ENCODE data around the gene STX3. TPM values are rescaled to one million over a fixed set of nuclear protein-coding genes. Genes with fewer than 3 reads are reported as not detected.

The STX3 gene
- total and polyA plus RNA-seq, 2 donors (not counting 3 experiments of a cell fraction or from before 2014, with no cell fraction given), result 40.3 to 49.7 TPM

DNA sequence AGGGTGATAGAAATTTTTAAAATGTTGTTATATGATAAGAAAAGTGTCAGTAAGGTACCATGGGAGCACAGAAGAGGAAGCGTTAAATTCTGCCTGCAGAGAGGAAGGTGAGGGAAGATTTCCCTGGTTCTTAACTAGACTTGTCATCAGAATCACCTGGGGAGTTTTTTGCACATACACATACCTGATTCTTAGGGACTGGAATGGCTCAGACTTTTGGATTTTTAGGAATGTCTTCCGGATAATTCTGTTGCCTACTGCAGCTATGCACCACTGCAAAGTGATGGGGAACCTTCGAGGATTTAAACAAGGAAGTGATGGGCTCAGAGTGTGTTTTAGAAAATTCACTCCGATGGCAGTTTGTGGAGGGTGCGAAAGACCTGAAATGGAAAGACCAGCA lies 21.9 kb downstream of the STX3 start:
- H4K20me1 ChIP-seq (replicated peaks; ENCODE audit: control insufficient read depth, extremely low read depth, insufficient read depth, low read length), result no peaks in the 10 kb centered on the region
- H3K27me3 ChIP-seq (ENCODE audit: control insufficient read depth in 2 of 2, insufficient read depth in 2 of 2, low read length in 2 of 2), result no peaks in the 10 kb centered on the region
- no peaks in the 10 kb centered on the region for H3K9me1 ChIP-seq (replicated peaks; ENCODE audit: control insufficient read depth, extremely low read depth, insufficient read depth, low read length)
- TF ChIP-seq, protein P1, sequence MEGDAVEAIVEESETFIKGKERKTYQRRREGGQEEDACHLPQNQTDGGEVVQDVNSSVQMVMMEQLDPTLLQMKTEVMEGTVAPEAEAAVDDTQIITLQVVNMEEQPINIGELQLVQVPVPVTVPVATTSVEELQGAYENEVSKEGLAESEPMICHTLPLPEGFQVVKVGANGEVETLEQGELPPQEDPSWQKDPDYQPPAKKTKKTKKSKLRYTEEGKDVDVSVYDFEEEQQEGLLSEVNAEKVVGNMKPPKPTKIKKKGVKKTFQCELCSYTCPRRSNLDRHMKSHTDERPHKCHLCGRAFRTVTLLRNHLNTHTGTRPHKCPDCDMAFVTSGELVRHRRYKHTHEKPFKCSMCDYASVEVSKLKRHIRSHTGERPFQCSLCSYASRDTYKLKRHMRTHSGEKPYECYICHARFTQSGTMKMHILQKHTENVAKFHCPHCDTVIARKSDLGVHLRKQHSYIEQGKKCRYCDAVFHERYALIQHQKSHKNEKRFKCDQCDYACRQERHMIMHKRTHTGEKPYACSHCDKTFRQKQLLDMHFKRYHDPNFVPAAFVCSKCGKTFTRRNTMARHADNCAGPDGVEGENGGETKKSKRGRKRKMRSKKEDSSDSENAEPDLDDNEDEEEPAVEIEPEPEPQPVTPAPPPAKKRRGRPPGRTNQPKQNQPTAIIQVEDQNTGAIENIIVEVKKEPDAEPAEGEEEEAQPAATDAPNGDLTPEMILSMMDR (IDR thresholded peaks at IDR 0.05; ENCODE audit: extremely low read depth in 1 of 2, insufficient read depth in 1 of 2, low read depth in 1 of 2, low read length in 2 of 2), result no peak
- no peak for TF ChIP-seq MYC (IDR thresholded peaks at IDR 0.05; ENCODE audit: low read depth, low read length)
- TF ChIP-seq POLR2A (IDR thresholded peaks at IDR 0.05; ENCODE audit: low read depth, low read length), result no peak
- TF ChIP-seq POLR2AphosphoS5 (IDR thresholded peaks at IDR 0.05; ENCODE audit: insufficient read depth, low read depth, low read length), result no peak
- no peak for TF ChIP-seq GATA2 (IDR thresholded peaks at IDR 0.05; ENCODE audit: insufficient read depth, insufficient read length, low read depth, low read length)
- no peak for TF ChIP-seq FOS (IDR thresholded peaks at IDR 0.05; ENCODE audit: borderline replicate concordance, insufficient read depth, low read length)
- TF ChIP-seq JUN (IDR thresholded peaks at IDR 0.05; ENCODE audit: borderline replicate concordance, insufficient read depth, insufficient read length, low read depth), result no peak
- TF ChIP-seq EZH2 (IDR thresholded peaks at IDR 0.05; ENCODE audit: borderline replicate concordance, low read depth, low read length, severe bottlenecking), result no peak
- TF ChIP-seq, protein P2, sequence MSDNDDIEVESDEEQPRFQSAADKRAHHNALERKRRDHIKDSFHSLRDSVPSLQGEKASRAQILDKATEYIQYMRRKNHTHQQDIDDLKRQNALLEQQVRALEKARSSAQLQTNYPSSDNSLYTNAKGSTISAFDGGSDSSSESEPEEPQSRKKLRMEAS (IDR thresholded peaks at IDR 0.05; ENCODE audit: insufficient read depth, insufficient read length), result no peak
- no peak overlapping the region for H3K9ac ChIP-seq (replicated peaks; ENCODE audit: extremely low read depth, insufficient read depth, low read length)
- H3K9me3 ChIP-seq (replicated peaks; ENCODE audit: control insufficient read depth, insufficient read depth, low read length), result no peaks in the 10 kb centered on the region
- peaks cover 2% of the 10 kb centered on the region for H3K79me2 ChIP-seq (ENCODE audit: control insufficient read depth, insufficient read depth, low read length)
- peak overlapping the region; percentile 31 for H3K27ac ChIP-seq (ENCODE audit: insufficient read depth, low read depth, low read length)
- no peak overlapping the region for H2AFZ ChIP-seq (ENCODE audit: low read depth, low read length)
- FAIRE-seq (no peak), DNase-seq (ENCODE audit: low read depth, low spot score) (no peak)
- intact Hi-C loops (cut with micrococcal nuclease) (no loop called here), dilution Hi-C loops (cut with MboI; ENCODE audit: extremely low pct_ligation_motif_present, low sequenced_read_pairs) (no loop called here)
- H3K4me2 ChIP-seq (ENCODE audit: insufficient read depth, low read length), result no peak overlapping the region
- peaks cover 0 to 12% of the 10 kb centered on the region in 2 experiments for H3K36me3 ChIP-seq (ENCODE audit: control insufficient read depth in 2 of 2, extremely low read depth in 1 of 2, insufficient read depth in 2 of 2, low read length in 2 of 2)
- peaks cover 24% of the 10 kb centered on the region for H3K4me1 ChIP-seq (ENCODE audit: control insufficient read depth, extremely low read depth, insufficient read depth, low read length)
- POLR2A ChIA-PET, result no interaction called here
- CTCF ChIA-PET, result interaction anchor here (1.0 to 2.8 kb wide), 5 partner anchors 9 to 25 kb away, joined by 3 to 15 read pairs (median 4); partner anchors contain the start of gene STX3
- no TSS peak for BruUV-seq (replicated peaks)
- H3K4me3 ChIP-seq (replicated peaks in 1 of 3; ENCODE audit: insufficient read depth in 1 of 3, low read depth in 1 of 3, low read length in 3 of 3), result no peak overlapping the region
